A549 (cell line): ENCODE measurements around the gene IFNA6. TPM values are rescaled to one million over a fixed set of nuclear protein-coding genes. Genes with fewer than 3 reads are reported as not detected.
A peak's percentile ranks its signal among the peaks of the same experiment; 100 is the strongest.

Source experiments
- ATAC-seq, 2 experiments: fragments of 200-7000 bp in 1 of 2; fragments of >200 bp in 1 of 2; cut with Nextera tagmentation in 1 of 2; cut with Tn5 transposase in 1 of 2; 3 replicates each; pipeline versions ENCODE4 v1.8.0 to v1.9.1; 2018 to 2020; ENCODE audit warnings: mild to moderate bottlenecking in 1 of 2, moderate library complexity in 1 of 2
- CTCF ChIA-PET: fragments of 300-600 bp; sonication (Branson Sonifier 250); formaldehyde crosslinking; extraction: SDS; loops from one replicate; lab custom pipeline; 2021; ENCODE audit warnings: antibody characterized with exemption, inconsistent platforms; lab: Yijun Ruan, JAX
- POLR2A ChIA-PET: fragments of 350-600 bp; formaldehyde crosslinking; extraction: SDS; loops from one replicate; lab custom pipeline; 2021; ENCODE audit warnings: antibody characterized with exemption, inconsistent platforms; lab: Yijun Ruan, JAX
- DNase-seq, 2 experiments: peaks; one replicate each; pipeline versions ENCODE4 v3.0.0 to v3.0.0-alpha.2; 2011 to 2016; ENCODE audit warnings: low read depth in 1 of 2, low spot score in 1 of 2
- FAIRE-seq: peaks from 2 replicates; lab custom pipeline; 2011; peaks lifted over from hg19 to GRCh38; lab: Jason Lieb, UNC
- H3K27ac ChIP-seq, 2 experiments: fragments of >200 bp; sonication (Bioruptor Twin); formaldehyde crosslinking; 3 replicates each; pipeline ENCODE4 v1.5.1; 2016 to 2017
- H3K4me1 ChIP-seq: fragments of >200 bp; sonication (Bioruptor Twin); formaldehyde crosslinking; 3 replicates; pipeline ENCODE4 v1.6.1; 2016
- H3K4me2 ChIP-seq: fragments of >200 bp; sonication (Bioruptor Twin); formaldehyde crosslinking; 3 replicates; pipeline ENCODE4 v1.6.1; 2016
- H3K4me3 ChIP-seq: fragments of >200 bp; sonication (Bioruptor Twin); formaldehyde crosslinking; 3 replicates; pipeline ENCODE4 v1.5.1; 2016
- H3K9me3 ChIP-seq: fragments of >200 bp; sonication (Bioruptor Twin); formaldehyde crosslinking; 3 replicates; pipeline ENCODE4 v1.6.1; 2016
- CBX2 ChIP-seq: fragments of 200-600 bp; sonication (generic); IDR thresholded peaks from 2 replicates; pipeline ENCODE4 v1.6.1; 2016; ENCODE audit warnings: low read depth, mild to moderate bottlenecking, borderline replicate concordance
- CHD2 ChIP-seq: fragments of 150-350 bp; IDR thresholded peaks from 2 replicates; pipeline ENCODE4 v1.6.1; 2014; ENCODE audit warnings: low read length; ENCODE audit not compliant: partially characterized antibody
- CHD4 ChIP-seq: fragments of 200-600 bp; sonication (generic); IDR thresholded peaks from 2 replicates; pipeline ENCODE4 v1.6.1; 2016; ENCODE audit warnings: antibody characterized with exemption, mild to moderate bottlenecking, borderline replicate concordance
- FOSL2 ChIP-seq, 2 experiments: fragments of 450-650 bp in 1 of 2; fragments of >200 bp in 1 of 2; sonication (Bioruptor Twin) in 1 of 2; formaldehyde crosslinking; IDR thresholded peaks; 2 replicates each; pipeline versions ENCODE4 v1.5.0 to v1.6.1; 2016 to 2020; ENCODE audit warnings: mild to moderate bottlenecking in 1 of 2, moderate library complexity in 1 of 2
- GATA3 ChIP-seq: IDR thresholded peaks from 2 replicates; pipeline ENCODE4 v1.6.1; 2012; ENCODE audit warnings: borderline replicate concordance
- HOXA7 ChIP-seq: fragments of 250-450 bp; sonication (Bioruptor Pico); IDR thresholded peaks from 2 replicates; pipeline ENCODE4 v1.5.0; 2020; ENCODE audit warnings: mild to moderate bottlenecking, moderate library complexity
- KDM5A ChIP-seq: fragments of 200-600 bp; sonication (generic); IDR thresholded peaks from 2 replicates; pipeline ENCODE4 v1.6.1; 2016; ENCODE audit warnings: antibody characterized with exemption, mild to moderate bottlenecking
- MAFK ChIP-seq: fragments of 450-650 bp; IDR thresholded peaks from 2 replicates; pipeline ENCODE4 v1.6.1; 2014; ENCODE audit not compliant: partially characterized antibody
- NFE2L2 ChIP-seq: fragments of 150-350 bp; conservative IDR thresholded peaks from 2 replicates; pipeline ENCODE4 v1.6.1; 2014; ENCODE audit warnings: low read length
- PHF8 ChIP-seq: fragments of 200-600 bp; sonication (generic); IDR thresholded peaks from 2 replicates; pipeline ENCODE4 v1.6.1; 2016; ENCODE audit warnings: low read depth, mild to moderate bottlenecking, antibody characterized with exemption, moderate library complexity, borderline replicate concordance
- RAD21 ChIP-seq, 2 experiments: fragments of >200 bp in 1 of 2; sonication (Bioruptor Twin) in 1 of 2; formaldehyde crosslinking in 1 of 2; IDR thresholded peaks in 1 of 2; conservative IDR thresholded peaks in 1 of 2; 2 replicates in 1 of 2; 3 replicates in 1 of 2; pipeline ENCODE4 v1.6.1; 2012 to 2018; ENCODE audit warnings: inconsistent platforms in 1 of 2
- RARB ChIP-seq: fragments of 250-450 bp; sonication (Bioruptor Pico); IDR thresholded peaks from 2 replicates; pipeline ENCODE4 v1.8.0; 2021; ENCODE audit warnings: mild to moderate bottlenecking, moderate library complexity
- RCOR1 ChIP-seq: fragments of 150-350 bp; IDR thresholded peaks from 2 replicates; pipeline ENCODE4 v1.6.1; 2014; ENCODE audit warnings: antibody characterized with exemption, low read length, low read depth
- SMC3 ChIP-seq: fragments of >200 bp; sonication (Bioruptor Twin); formaldehyde crosslinking; IDR thresholded peaks from 3 replicates; pipeline ENCODE4 v1.6.1; 2018; ENCODE audit warnings: inconsistent platforms
- SREBF2 ChIP-seq: fragments of 450-650 bp; IDR thresholded peaks from 2 replicates; pipeline ENCODE4 v1.6.1; 2014; ENCODE audit warnings: mild to moderate bottlenecking, moderate library complexity
- ZNF302 ChIP-seq: fragments of 250-450 bp; sonication (Bioruptor Pico); IDR thresholded peaks from 2 replicates; pipeline ENCODE4 v1.9.0; 2021; ENCODE audit warnings: inconsistent platforms, mild to moderate bottlenecking, moderate library complexity
- WGBS: methylation state at CpG from one replicate; pipeline ENCODE4 v1.1.6; 2017; ENCODE audit errors: missing lambda C conversion rate; 5-methylcytosine and 5-hydroxymethylcytosine counted together
- polyA plus RNA-seq, 4 experiments: library from polyadenylated mRNA; depleted of rRNA in 3 of 4; stranded (reverse); fragments of >200 nt; fragmentation: RNase III in 1 of 4; extraction: RNeasy Plus Mini Kit Qiagen cat#74134 plus additional on column Dnase treatment in 1 of 4; gene quantifications; 2 replicates in 3 of 4; 3 replicates in 1 of 4; pipeline ENCODE4 v1.2.3, GENCODE V29; 2011 to 2017
- TF ChIP-seq, protein P1 (sequence below): fragments of 450-650 bp; IDR thresholded peaks from 2 replicates; pipeline ENCODE4 v1.6.1; 2014; ENCODE audit warnings: antibody characterized with exemption
- TF ChIP-seq, protein P2 (sequence below): IDR thresholded peaks from 2 replicates; pipeline ENCODE4 v1.6.1; 2012
- TF ChIP-seq, protein P3 (sequence below): fragments of 150-350 bp; IDR thresholded peaks from 2 replicates; pipeline ENCODE4 v1.6.1; 2014; ENCODE audit warnings: low read depth, mild to moderate bottlenecking, low read length

Gene IFNA6
- polyA plus RNA-seq, 2 of the 4 experiments (the other 2 are of a cell fraction): not detected

DNA sequence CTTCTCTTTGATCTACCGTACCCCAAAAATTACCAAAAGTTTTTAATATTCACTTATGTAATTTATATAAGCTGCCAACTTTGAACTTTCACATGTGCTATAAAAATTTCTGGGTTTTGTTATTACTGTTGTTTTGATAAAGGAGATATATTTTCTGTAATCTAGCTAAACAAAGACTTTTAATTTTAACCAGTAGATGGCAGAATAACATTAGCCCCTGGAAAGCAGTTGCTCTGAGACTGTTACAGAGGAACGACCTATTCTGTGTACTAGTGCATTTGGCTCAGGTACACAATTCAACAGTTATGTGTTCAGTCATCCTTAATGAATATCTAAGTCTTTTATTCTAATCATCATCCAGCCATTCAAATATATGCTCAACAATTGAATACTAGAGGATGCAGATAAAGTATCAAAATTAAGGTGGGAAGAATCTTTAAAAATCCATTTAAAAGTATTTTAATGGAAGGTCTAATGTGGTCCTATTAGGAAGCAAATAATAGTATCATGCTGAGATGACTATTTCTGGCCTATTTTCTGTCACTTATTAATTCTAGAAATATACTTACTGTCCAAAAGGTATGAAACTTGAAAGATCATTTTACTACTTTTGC is 24.1 kb downstream of the IFNA6 start (continued):
- TF ChIP-seq, protein P1, sequence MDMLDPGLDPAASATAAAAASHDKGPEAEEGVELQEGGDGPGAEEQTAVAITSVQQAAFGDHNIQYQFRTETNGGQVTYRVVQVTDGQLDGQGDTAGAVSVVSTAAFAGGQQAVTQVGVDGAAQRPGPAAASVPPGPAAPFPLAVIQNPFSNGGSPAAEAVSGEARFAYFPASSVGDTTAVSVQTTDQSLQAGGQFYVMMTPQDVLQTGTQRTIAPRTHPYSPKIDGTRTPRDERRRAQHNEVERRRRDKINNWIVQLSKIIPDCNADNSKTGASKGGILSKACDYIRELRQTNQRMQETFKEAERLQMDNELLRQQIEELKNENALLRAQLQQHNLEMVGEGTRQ: no peak
- no peak for TF ChIP-seq CBX2
- TF ChIP-seq CHD2: no peak
- TF ChIP-seq, protein P2, sequence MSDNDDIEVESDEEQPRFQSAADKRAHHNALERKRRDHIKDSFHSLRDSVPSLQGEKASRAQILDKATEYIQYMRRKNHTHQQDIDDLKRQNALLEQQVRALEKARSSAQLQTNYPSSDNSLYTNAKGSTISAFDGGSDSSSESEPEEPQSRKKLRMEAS: no peak
- TF ChIP-seq NFE2L2: no peak
- peak; percentile 61 for TF ChIP-seq SMC3
- no peak for TF ChIP-seq ZNF302 (CRISPR knock-in tag)
- TF ChIP-seq RARB (CRISPR knock-in tag): no peak
- peak; percentile 81 to 85 for TF ChIP-seq RAD21 (conservative IDR thresholded peaks at IDR 0.05 in 1 of 2, IDR thresholded peaks at IDR 0.05 in 1 of 2)
- TF ChIP-seq PHF8: no peak
- TF ChIP-seq SREBF2: no peak
- no peak for TF ChIP-seq MAFK

DNA sequence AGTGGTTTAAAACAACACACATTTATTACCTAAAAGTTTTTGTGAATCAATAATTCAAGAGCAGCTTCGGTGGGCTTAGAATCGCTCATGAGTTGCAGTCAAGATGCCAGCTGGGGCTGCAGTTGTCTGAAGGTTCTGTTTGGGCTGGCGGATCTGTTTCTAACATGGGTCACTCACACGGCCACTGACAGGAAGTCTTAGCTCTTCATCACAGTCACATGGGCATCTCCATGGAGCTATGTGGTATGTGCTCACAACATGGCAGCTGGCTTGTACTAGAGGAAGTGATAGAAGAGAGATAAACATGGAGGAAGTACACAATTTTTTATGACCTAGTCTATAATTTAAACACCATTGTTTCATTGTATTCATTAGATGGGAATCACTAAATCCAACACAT is 26.6 kb downstream of the IFNA6 start:
- Histone ChIP-seq H3K27ac (no peak overlapping the region), H3K4me3 (no peak overlapping the region), H3K4me2 (no peak overlapping the region), H3K4me1 (peaks cover 6% of the 10 kb centered on the region; the same call in 1 of the 3 replicates), H3K9me3 (no peaks in the 10 kb centered on the region)
- peak; percentile 56 for FAIRE-seq
- no peak for TF ChIP-seq CHD4
- TF ChIP-seq RCOR1: no peak
- TF ChIP-seq CHD2: no peak
- no peak for TF ChIP-seq GATA3
- no peak for TF ChIP-seq FOSL2 (IDR thresholded peaks at IDR 0.05)
- no peak for TF ChIP-seq FOSL2 (CRISPR knock-in tag; IDR thresholded peaks at IDR 0.05)
- POLR2A ChIA-PET: interaction anchor here (1.1 kb wide), 1 partner anchor 11 kb away, joined by 5 read pairs; the partner anchor contains the start of gene KLHL9
- 96% methylated on average over 4 of the region's 4 CpGs for WGBS
- no peak for ATAC-seq
- CTCF ChIA-PET: interaction anchor here (0.9 to 1.8 kb wide), 7 partner anchors 11 to 1146 kb away, joined by 3 to 14 read pairs (median 6); partner anchors contain the start of gene KLHL9
- no peak for DNase-seq

DNA sequence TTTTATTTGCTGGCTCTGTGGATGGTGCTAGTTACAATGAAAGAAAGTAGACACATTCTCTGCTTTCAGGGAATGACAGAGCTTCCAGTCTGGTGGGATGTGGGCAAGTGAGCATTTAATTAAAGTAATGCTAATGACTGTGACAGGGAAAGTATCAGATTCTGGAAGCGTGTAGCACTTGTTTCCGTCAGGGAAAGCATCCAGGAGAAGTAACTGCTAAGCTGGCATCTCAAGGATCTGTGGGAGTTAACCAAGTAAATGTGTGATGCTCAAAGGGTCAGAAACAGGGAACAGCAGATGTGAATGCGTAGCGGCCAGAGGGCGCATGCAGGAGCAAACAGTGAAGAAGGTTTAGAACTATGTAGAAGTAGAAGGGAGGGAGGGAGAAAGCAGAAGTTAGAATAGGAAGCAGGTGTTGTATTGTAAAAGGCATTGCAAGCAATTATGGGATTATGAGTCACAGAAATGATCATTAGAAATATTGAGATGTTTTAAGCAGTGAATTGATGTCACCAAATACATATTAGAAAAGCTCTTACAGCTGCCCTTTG is 27.7 kb downstream of the IFNA6 start:
- no peak for FAIRE-seq

DNA sequence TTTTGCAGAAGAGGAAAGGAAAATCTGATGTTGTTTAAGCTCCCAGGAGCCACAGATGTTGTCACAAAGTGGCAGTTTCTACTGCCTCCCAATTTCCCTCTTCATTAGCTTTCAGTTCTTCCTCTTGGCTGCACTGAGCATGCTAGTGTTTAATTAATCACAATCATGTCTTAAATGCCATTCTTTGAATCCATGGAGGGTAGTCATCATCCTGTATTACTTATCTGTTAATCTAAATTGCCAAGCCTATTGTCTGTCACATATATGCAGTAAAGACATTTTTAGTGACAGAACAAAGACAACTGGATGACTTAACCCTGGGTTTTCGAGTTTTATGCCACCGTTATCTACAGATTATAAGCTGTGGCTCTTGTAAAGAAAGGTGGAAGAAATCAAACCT is 30.2 kb downstream of the IFNA6 start:
- Histone ChIP-seq H3K4me3 (no peak overlapping the region), H3K27ac (no peak overlapping the region), H3K9me3 (no peaks in the 10 kb centered on the region), H3K4me2 (no peak overlapping the region)
- ATAC-seq (no peak), DNase-seq (no peak)
- 86% methylated on average over 2 of the region's 2 CpGs for WGBS
- ChIA-PET POLR2A (no interaction called here), CTCF (interaction anchor here (1.0 to 5.9 kb wide), 6 partner anchors 9 to 470 kb away, joined by 3 to 38 read pairs (median 6); no protein-coding TSS in a partner anchor)
- TF ChIP-seq KDM5A: no peak
- TF ChIP-seq, protein P2: no peak
- no peak for TF ChIP-seq HOXA7 (CRISPR knock-in tag)
- no peak for TF ChIP-seq PHF8
- TF ChIP-seq, protein P3, sequence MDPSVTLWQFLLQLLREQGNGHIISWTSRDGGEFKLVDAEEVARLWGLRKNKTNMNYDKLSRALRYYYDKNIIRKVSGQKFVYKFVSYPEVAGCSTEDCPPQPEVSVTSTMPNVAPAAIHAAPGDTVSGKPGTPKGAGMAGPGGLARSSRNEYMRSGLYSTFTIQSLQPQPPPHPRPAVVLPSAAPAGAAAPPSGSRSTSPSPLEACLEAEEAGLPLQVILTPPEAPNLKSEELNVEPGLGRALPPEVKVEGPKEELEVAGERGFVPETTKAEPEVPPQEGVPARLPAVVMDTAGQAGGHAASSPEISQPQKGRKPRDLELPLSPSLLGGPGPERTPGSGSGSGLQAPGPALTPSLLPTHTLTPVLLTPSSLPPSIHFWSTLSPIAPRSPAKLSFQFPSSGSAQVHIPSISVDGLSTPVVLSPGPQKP: no peak
- TF ChIP-seq, all 56 proteins: peak for 0
- FAIRE-seq: peak; percentile 81
- no peaks in the 10 kb centered on the region for H3K4me1 ChIP-seq

More for the DNA sequence above, 27.7 kb downstream of the IFNA6 start:
- H3K4me3 ChIP-seq: no peak overlapping the region
- ChIA-PET CTCF (interaction anchor here (1.3 to 2.3 kb wide), 7 partner anchors 12 to 466 kb away, joined by 5 to 14 read pairs (median 7); partner anchors contain the start of gene KLHL9), POLR2A (no interaction called here)
- H3K27ac ChIP-seq: no peak overlapping the region
- H3K9me3 ChIP-seq: no peaks in the 10 kb centered on the region
- DNase-seq (no peak), ATAC-seq (no peak)
- TF ChIP-seq FOSL2 (IDR thresholded peaks at IDR 0.05): no peak
- 0 out of 2 replicates have a peak, but pooled peaks have one; percentile 4 for TF ChIP-seq FOSL2 (CRISPR knock-in tag; IDR thresholded peaks at IDR 0.05)
- no peak for TF ChIP-seq RAD21 (conservative IDR thresholded peaks at IDR 0.05 in 1 of 2, IDR thresholded peaks at IDR 0.05 in 1 of 2)
- H3K4me2 ChIP-seq: no peak overlapping the region
- 92% methylated on average over 5 of the region's 5 CpGs for WGBS
- H3K4me1 ChIP-seq: peaks cover 6% of the 10 kb centered on the region; the same call in 1 of the 3 replicates
